Stimulated activated CD4-positive, alpha-beta T cell treated with anti-CD3 and anti-CD28 coated beads, Interleukin-1b, Interleukin-23, amount 100 ng/mL, for 24 hours (primary cell): ENCODE data around the gene CORO7.

Experiments
- DNase-seq, 4 experiments: peaks; one replicate each; pipeline ENCODE4 v3.0.0-alpha.2; 2020; ENCODE audit warnings: low read depth in 4 of 4, low spot score in 1 of 4

The CORO7 gene

GRCh38 chr16:4372578-4373355 is 43.6 kb downstream of the CORO7 start:
- DNase-seq, result no peak

- no peak for DNase-seq
Measured at GRCh38 chr16:4372001-4372577, 44.3 kb downstream of the CORO7 start.

GRCh38 chr16:4371357-4372000 is 44.9 kb downstream of the CORO7 start, which contains the start of gene VASN:
VASN (plus strand) TSS chr16:4371848; CDS start chr16:4380878, 9,030 bp downstream.
- peak; percentile 36 to 67 (median 61) for DNase-seq

GRCh38 chr16:4370570-4371356 is 45.6 kb downstream of the CORO7 start:
- no peak for DNase-seq

GRCh38 chr16:4370151-4370550 is 46.2 kb downstream of the CORO7 start:
- DNase-seq, result no peak

GRCh38 chr16:4369007-4369733 is 47.2 kb downstream of the CORO7 start:
- DNase-seq, result no peak

GRCh38 chr16:4367393-4367856 is 49.0 kb downstream of the CORO7 start:
- no peak for DNase-seq

- DNase-seq, result no peak
Measured at GRCh38 chr16:4366016-4366415, 50.4 kb downstream of the CORO7 start.

GRCh38 chr16:4365615-4366014 is 50.8 kb downstream of the CORO7 start:
- no peak for DNase-seq

- no peak for DNase-seq
Measured at GRCh38 chr16:4365014-4365406, 51.4 kb downstream of the CORO7 start.

GRCh38 chr16:4364196-4365013 is 52.0 kb downstream of the CORO7 start:
- DNase-seq, result no peak

GRCh38 chr16:4362476-4363135 is 53.8 kb downstream of the CORO7 start:
- DNase-seq, result no peak

GRCh38 chr16:4361944-4362311 is 54.5 kb downstream of the CORO7 start:
- DNase-seq, result no peak

- DNase-seq, result no peak
Measured at GRCh38 chr16:4361033-4361943, 55.1 kb downstream of the CORO7 start.

GRCh38 chr16:4360538-4361021 is 55.8 kb downstream of the CORO7 start:
- DNase-seq, result no peak

- no peak for DNase-seq
Measured at GRCh38 chr16:4359914-4360313, 56.5 kb downstream of the CORO7 start.

GRCh38 chr16:4358831-4359561 is 57.4 kb downstream of the CORO7 start:
- DNase-seq, result peak; percentile 42 to 54 (median 46)
